Heart left ventricle (tissue), 16 donors: ENCODE results near the gene STARD7. TPM values are rescaled to one million over a fixed set of nuclear protein-coding genes. Genes with fewer than 3 reads are reported as not detected.

Experiments used
- ATAC-seq, 4 donors: fragments of 200-7000 bp; cut with Tn5 transposase; one replicate each; pipeline ENCODE4 v1.9.1; 2020 to 2022; ENCODE audit warnings: moderate library complexity in 4 of 4, mild to moderate bottlenecking in 3 of 4, moderate number of reproducible peaks in 1 of 4
- DNase-seq, 5 donors: peaks; one replicate each; pipeline ENCODE4 v3.0.0-alpha.2; 2020
- H3K27ac ChIP-seq, 12 donors: fragments of 200-600 bp; sonication (generic) in 4 of 12; one replicate each; pipeline versions ENCODE4 v1.5.0 to v1.8.0; 2016 to 2022; ENCODE audit warnings: mild to moderate bottlenecking in 2 of 12
- H3K27me3 ChIP-seq, 9 donors: fragments of 200-600 bp; sonication (generic) in 2 of 9; one replicate each; pipeline versions ENCODE4 v1.5.1 to v1.8.0; 2016 to 2022; ENCODE audit warnings: mild to moderate bottlenecking in 3 of 9
- H3K36me3 ChIP-seq, 9 donors: fragments of 200-600 bp; sonication (generic) in 2 of 9; one replicate each; pipeline versions ENCODE4 v1.5.0 to v1.8.0; 2018 to 2022; ENCODE audit warnings: mild to moderate bottlenecking in 2 of 9
- H3K4me1 ChIP-seq, 12 donors: fragments of 200-600 bp; sonication (generic) in 4 of 12; one replicate each; pipeline versions ENCODE4 v1.5.0 to v1.8.0; 2016 to 2022; ENCODE audit warnings: mild to moderate bottlenecking in 3 of 12
- H3K4me3 ChIP-seq, 12 donors: fragments of 200-600 bp; sonication (generic) in 4 of 12; one replicate each; pipeline versions ENCODE4 v1.5.0 to v1.8.0; 2017 to 2022; ENCODE audit warnings: mild to moderate bottlenecking in 9 of 12, moderate library complexity in 4 of 12
- H3K9me3 ChIP-seq, 12 donors: fragments of 200-600 bp; sonication (generic) in 4 of 12; one replicate each; pipeline versions ENCODE4 v1.5.0 to v1.8.0; 2016 to 2022; ENCODE audit warnings: mild to moderate bottlenecking in 1 of 12
- POLR2A ChIP-seq, 2 donors: fragments of 450-650 bp; IDR thresholded peaks; one replicate each; pipeline ENCODE4 v1.6.1; 2017; ENCODE audit warnings: antibody characterized with exemption in 2 of 2, mild to moderate bottlenecking in 2 of 2, moderate library complexity in 2 of 2
- WGBS, 4 donors: extraction: QIAGEN DNeasy Blood & Tissue Kit in 2 of 4; methylation state at CpG; one replicate each; pipeline versions ENCODE4 v1.1.5 to v1.1.7; 2013 to 2018; 5-methylcytosine and 5-hydroxymethylcytosine counted together
- intact Hi-C, 10 donors: fragments of 100-400 bp; cut with DNase I; formaldehyde crosslinking; loops; one replicate each; pipeline versions ENCODE4 v1.11.1 to v1.14.2; 2022
- polyA plus RNA-seq, 2 donors: library from polyadenylated mRNA; stranded (reverse); fragments of 200-250 nt; gene quantifications; one replicate each; pipeline ENCODE4 v1.2.3, GENCODE V29; 2013
- total RNA-seq, 9 donors: library from RNA; depleted of rRNA in 2 of 9; stranded (reverse); fragments of >200 nt in 2 of 9; fragmentation: NEBNext Ultra II Directional in 3 of 9; extraction: Animal tissue kit (Norgen Biotek cat#: 25700) in 3 of 9; gene quantifications; one replicate each; pipeline versions ENCODE4 v1.1.0 to v1.2.4, GENCODE V29; 2016 to 2023
- TF ChIP-seq, protein P1 (sequence below), 12 donors: fragments of 200-600 bp; sonication (generic) in 4 of 12; IDR thresholded peaks; one replicate each; pipeline versions ENCODE4 v1.5.0 to v1.8.0; 2018 to 2022; ENCODE audit warnings: antibody characterized with exemption in 12 of 12, mild to moderate bottlenecking in 5 of 12
- donor health status: ischemic (EF 13 %, LVEDD 7.1; RV severe dilation, severe dysfunction).
- donor health status: healthy with polysubstance abuse.
- donor health status: DM: no; HTN: yes; CAD: no.
- donor health status: DM: no; HTN: no; CAD: no.
- donor health status: ischemic (EF 25% LVEDD 6.9; RV normal size, moderate dysfunction).
- donor health status: ischemic (EF 25% LVEDD 5.7; RV mildly dilated, moderate dysfunction).
- donor health status: healthy.
- donor health status: DM: yes; HTN: yes; CAD: no.
- donor health status: ischemic (EF 35%, LVEDD 5.7; RV mildly dilated, moderate dysfunction).
- donor health status: nonischemic (EF 11% LVEDD 7.7; RV severe dilation, severe dysfunction).
- donor health status: DM: yes; HTN: yes; CAD: no.
- donor health status: PGD.
- donor health status: ischemic (EF 29% LVEDD 5.4; RV normal size, mild dysfunction).
- donor health status: nonischemic (EF 23%, LVEDD 6.1; RV moderate dilation, normal function).

The STARD7 gene
- total and polyA plus RNA-seq, 11 donors: 58.3 to 526 (median 188) TPM

DNA sequence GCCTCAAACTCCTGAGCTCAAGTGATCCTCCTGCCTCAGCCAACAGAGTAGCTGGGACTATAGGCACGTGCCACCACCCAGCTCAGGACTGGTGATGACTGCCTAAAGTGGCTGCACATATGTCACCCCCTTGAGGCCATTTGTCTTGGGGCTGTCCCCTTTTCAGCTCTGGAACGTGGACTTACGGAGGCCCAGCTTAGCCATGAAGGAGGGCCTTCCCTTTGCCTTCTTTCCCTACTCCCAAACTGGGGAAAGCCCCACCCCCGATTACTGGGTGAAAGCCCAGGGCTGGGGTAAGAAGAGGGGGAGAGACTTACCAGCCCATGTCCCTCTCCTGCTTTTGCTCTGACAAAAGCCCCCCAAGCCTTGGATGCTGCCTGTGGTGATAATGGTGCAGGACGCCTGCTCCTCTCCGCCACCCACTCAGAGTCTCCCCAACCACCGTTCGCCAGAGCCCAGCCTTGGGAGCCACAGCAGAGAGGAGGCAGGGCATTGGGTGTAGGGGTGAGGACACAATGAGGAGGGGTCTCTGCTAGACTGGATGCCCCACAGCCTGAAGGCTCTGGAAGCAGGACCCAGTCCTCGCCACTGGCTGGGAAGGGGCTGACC, 60.9 kb downstream of the STARD7 start:
- ATAC-seq (no peak), DNase-seq (peak in 1 of 5 donors; percentile 19)
- no peak overlapping the region for H3K4me3 ChIP-seq
- 59 to 67% (median 65%) methylated on average over 8 to 9 of the region's 9 CpGs for WGBS, 4 donors
- H3K9me3 ChIP-seq: no peaks in the 10 kb centered on the region
- intact Hi-C loops: loop anchor here in 3 of 10 donors (5.0 to 10.0 kb wide), 4 partner anchors 60 to 367 kb away; partner anchors contain the start of genes CIAO1 (in 2 of the 3), TMEM127 (in 2 of the 3) and STARD7 (in 1 of the 3)
- peaks cover 0 to 58% (median 27%) of the 10 kb centered on the region in 12 donors for H3K4me1 ChIP-seq
- no peak for TF ChIP-seq POLR2A (IDR thresholded peaks at IDR 0.05)
- TF ChIP-seq, protein P1, sequence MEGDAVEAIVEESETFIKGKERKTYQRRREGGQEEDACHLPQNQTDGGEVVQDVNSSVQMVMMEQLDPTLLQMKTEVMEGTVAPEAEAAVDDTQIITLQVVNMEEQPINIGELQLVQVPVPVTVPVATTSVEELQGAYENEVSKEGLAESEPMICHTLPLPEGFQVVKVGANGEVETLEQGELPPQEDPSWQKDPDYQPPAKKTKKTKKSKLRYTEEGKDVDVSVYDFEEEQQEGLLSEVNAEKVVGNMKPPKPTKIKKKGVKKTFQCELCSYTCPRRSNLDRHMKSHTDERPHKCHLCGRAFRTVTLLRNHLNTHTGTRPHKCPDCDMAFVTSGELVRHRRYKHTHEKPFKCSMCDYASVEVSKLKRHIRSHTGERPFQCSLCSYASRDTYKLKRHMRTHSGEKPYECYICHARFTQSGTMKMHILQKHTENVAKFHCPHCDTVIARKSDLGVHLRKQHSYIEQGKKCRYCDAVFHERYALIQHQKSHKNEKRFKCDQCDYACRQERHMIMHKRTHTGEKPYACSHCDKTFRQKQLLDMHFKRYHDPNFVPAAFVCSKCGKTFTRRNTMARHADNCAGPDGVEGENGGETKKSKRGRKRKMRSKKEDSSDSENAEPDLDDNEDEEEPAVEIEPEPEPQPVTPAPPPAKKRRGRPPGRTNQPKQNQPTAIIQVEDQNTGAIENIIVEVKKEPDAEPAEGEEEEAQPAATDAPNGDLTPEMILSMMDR (IDR thresholded peaks at IDR 0.05): no peak
- peaks cover 0 to 7% (median 0%) of the 10 kb centered on the region in 9 donors for H3K27me3 ChIP-seq
- H3K36me3 ChIP-seq: peaks cover 0 to 9% (median 0%) of the 10 kb centered on the region in 9 donors
- H3K27ac ChIP-seq: peak overlapping the region in 6 of 12 donors; percentile 16 to 90 (median 47)

DNA sequence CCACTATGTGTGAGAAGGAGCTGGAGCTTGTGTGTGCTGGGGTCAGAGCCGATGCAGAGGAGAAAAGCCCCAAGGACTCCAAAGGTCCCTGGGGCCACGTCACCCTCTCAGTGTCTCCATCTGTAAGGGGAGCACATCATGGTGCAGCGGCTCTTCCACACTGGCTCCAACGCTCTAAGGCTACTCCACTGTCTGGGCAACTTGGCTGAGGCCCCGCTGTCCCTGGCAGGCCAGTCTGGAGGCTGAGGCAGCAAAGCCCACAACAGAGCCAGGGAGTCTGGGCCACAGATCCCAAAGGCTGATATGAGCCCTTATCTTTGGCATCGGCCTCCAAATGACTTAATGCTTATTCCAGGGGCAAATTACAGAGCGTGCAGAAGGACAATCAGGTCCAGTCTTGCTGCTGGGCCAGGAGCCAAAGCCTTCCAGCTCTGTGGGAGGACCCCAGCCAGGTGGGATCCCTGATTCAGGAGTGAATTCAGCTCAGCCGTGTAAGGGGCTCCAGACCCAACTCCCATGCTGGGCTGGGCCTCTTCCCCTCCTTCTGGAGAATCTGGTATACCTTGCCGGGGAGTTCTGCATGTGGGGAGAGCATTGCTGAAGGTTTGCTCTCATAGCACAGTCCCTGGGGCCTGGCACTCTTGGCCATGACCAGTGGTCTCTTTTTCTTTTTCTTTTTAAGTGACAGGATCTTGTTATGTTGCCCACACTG, 61.6 kb downstream of the STARD7 start:
- DNase-seq: peak in 4 of 5 donors; percentile 23 to 65 (median 48)
- ATAC-seq: peak in 2 of 4 donors; percentile 1 to 6
- intact Hi-C loops: loop anchor here in 3 of 10 donors (5.0 to 10.0 kb wide), 4 partner anchors 60 to 368 kb away; partner anchors contain the start of genes CIAO1 (in 2 of the 3), TMEM127 (in 2 of the 3) and STARD7 (in 1 of the 3)
- Histone ChIP-seq H3K27ac (peak overlapping the region in 10 of 12 donors; percentile 4 to 90 (median 54)), H3K4me1 (peaks cover 0 to 60% (median 27%) of the 10 kb centered on the region in 12 donors), H3K36me3 (peaks cover 0 to 9% (median 0%) of the 10 kb centered on the region in 9 donors), H3K27me3 (peaks cover 0 to 7% (median 0%) of the 10 kb centered on the region in 9 donors), H3K4me3 (no peak overlapping the region), H3K9me3 (no peaks in the 10 kb centered on the region)
- no peak for TF ChIP-seq POLR2A (IDR thresholded peaks at IDR 0.05)
- TF ChIP-seq, protein P1 (IDR thresholded peaks at IDR 0.05): no peak
- WGBS, 4 donors: 37 to 70% (median 65%) methylated on average over 4 to 9 of the region's 9 CpGs

DNA sequence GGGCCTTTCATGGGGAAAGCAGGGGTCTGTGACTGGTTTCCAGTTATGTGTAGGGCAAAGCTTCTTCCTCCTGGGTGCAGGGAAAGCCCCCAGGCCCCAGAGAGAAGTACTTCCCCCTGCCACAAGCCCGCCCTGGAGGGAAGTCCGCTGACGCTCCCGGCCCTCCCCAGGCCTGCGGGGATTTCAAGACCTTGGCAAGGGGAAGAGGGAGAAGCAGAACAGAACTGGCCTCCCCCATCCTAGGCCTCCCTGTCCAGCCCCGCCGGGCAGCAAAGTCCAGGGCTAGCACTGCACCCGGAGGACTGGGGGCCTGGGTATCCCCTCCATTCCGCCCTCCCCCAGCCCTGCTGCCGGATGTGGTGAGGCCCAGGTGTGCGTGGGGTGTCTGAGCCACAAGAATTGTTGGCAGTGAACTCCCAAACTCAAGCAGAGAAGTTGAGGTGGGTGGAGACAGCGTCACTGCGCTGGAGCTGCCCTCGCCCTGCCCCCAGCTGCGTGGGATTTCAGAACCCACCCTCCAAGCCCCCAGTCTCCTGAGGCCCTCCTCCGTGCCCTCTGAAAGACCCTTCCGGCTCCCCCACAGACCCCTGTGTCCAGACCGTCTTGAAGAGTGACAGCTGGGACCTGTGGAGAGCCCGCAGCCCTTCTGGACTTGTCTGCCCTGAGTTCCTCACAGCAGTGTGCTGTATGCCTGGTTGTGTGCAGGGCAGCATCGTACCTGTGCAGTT, 62.3 kb downstream of the STARD7 start:
- peak; percentile 9 to 40 (median 16) for ATAC-seq
- peak; percentile 58 to 84 (median 62) for DNase-seq
- H3K36me3 ChIP-seq: peaks cover 0 to 9% (median 0%) of the 10 kb centered on the region in 9 donors
- peaks cover 0 to 60% (median 27%) of the 10 kb centered on the region in 12 donors for H3K4me1 ChIP-seq
- peak overlapping the region; percentile 4 to 90 (median 50) for H3K27ac ChIP-seq
- peaks cover 0 to 7% (median 0%) of the 10 kb centered on the region in 9 donors for H3K27me3 ChIP-seq
- WGBS, 4 donors: 45 to 81% (median 57%) methylated on average over 15 to 20 of the region's 20 CpGs
- H3K4me3 ChIP-seq: peak overlapping the region in 2 of 12 donors; percentile 61 to 69
- H3K9me3 ChIP-seq: no peaks in the 10 kb centered on the region
- TF ChIP-seq POLR2A (IDR thresholded peaks at IDR 0.05): no peak
- TF ChIP-seq, protein P1 (IDR thresholded peaks at IDR 0.05): no peak
- intact Hi-C loops: loop anchor here in 3 of 10 donors (5.0 to 10.0 kb wide), 4 partner anchors 61 to 368 kb away; partner anchors contain the start of genes CIAO1 (in 2 of the 3), TMEM127 (in 2 of the 3) and STARD7 (in 1 of the 3)
